Sigmoid colon (tissue), 4 donors: ENCODE data around the gene RBM5.

Experiments
- POLR2A ChIP-seq, 2 donors: fragments of 450-650 bp; IDR thresholded peaks; one replicate each; pipeline ENCODE4 v1.6.1; 2016; ENCODE audit warnings: antibody characterized with exemption in 2 of 2, mild to moderate bottlenecking in 2 of 2, moderate library complexity in 2 of 2
- POLR2AphosphoS5 ChIP-seq, 4 donors: sonication (generic); formaldehyde crosslinking; IDR thresholded peaks; one replicate each; pipeline ENCODE4 v1.6.1; 2017; ENCODE audit warnings: antibody characterized with exemption in 4 of 4
- TF ChIP-seq, protein P1 (sequence below), 4 experiments: fragments of 450-650 bp in 3 of 4; fragments of 200-600 bp in 1 of 4; IDR thresholded peaks; one replicate each; pipeline ENCODE4 v1.5.1; 2016 to 2019; ENCODE audit warnings: antibody characterized with exemption in 4 of 4, mild to moderate bottlenecking in 3 of 4, moderate library complexity in 2 of 4

DNA sequence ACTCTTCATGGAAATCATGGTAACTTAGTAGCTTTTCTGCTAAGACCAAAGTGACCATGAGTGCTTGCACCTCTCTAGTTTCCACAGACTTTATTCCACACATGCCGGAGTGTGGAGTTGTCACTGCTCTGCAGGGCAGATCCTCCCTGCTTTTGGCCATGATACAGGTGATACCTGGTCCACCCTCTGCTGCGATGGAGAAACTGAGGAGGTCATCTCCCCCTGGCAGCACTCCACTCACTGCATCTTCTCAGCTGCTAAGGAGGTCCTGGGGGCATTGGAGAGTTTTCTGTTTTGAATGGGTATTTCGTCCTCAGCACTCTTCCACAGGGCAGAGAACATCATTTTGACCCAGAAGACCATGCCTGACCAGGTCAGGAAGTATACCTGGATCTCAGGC is 31.1 kb downstream of the RBM5 start:
- TF ChIP-seq, protein P1, sequence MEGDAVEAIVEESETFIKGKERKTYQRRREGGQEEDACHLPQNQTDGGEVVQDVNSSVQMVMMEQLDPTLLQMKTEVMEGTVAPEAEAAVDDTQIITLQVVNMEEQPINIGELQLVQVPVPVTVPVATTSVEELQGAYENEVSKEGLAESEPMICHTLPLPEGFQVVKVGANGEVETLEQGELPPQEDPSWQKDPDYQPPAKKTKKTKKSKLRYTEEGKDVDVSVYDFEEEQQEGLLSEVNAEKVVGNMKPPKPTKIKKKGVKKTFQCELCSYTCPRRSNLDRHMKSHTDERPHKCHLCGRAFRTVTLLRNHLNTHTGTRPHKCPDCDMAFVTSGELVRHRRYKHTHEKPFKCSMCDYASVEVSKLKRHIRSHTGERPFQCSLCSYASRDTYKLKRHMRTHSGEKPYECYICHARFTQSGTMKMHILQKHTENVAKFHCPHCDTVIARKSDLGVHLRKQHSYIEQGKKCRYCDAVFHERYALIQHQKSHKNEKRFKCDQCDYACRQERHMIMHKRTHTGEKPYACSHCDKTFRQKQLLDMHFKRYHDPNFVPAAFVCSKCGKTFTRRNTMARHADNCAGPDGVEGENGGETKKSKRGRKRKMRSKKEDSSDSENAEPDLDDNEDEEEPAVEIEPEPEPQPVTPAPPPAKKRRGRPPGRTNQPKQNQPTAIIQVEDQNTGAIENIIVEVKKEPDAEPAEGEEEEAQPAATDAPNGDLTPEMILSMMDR (IDR thresholded peaks at IDR 0.05): no peak
- no peak for TF ChIP-seq POLR2A (IDR thresholded peaks at IDR 0.05)
- TF ChIP-seq POLR2AphosphoS5 (IDR thresholded peaks at IDR 0.05): no peak
